ENCODE results near the gene SDHD. TPM values are rescaled to one million over a fixed set of nuclear protein-coding genes. Genes with fewer than 3 reads are reported as not detected.
"Not testable (repeated sequence)": the region's sequence is repeated elsewhere in the genome, so short reads cannot be mapped to it uniquely, and the experiment has no call there.

Gene SDHD
- total RNA-seq, result 156 TPM

DNA sequence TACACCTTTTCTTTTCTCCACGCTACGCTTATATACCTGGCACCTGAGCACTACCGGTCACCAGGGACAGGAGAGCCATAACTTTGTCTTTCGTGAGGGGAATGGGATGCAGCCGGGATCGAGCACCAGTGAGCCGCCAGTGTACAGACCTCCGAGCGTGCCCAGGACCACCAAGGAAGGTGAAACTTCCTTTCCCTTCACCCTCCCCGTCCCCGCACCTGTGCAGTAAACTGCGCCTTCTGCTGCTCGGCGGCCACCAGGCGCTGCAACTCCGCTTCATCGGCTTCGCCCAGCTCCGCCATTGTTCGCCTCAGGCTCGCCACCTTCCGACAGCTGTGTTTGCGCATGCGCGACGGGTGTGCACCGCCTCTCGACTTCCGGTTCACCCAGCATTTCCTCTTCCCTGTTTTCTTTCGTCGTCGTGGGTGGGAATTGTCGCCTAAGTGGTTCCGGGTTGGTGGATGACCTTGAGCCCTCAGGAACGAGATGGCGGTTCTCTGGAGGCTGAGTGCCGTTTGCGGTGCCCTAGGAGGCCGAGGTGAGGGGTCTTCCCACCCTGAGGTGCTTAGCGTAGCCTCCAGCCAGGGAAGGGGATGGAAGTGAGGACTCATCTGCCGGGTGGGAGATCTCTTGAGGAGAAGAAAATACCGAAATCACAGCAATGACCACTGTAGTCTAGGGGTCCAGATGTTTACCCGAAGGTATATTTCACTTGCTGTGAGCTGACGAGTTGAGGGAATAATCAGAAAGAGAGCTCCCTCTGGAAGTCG is at the start of gene SDHD, which contains the start of gene TIMM8B:
SDHD (plus strand) TSS at position 452 of the 770 bp plus-strand sequence; CDS start at position 487, 35 bp downstream.
TIMM8B (minus strand) TSS at position 335 of the 770 bp plus-strand sequence; CDS start at position 302, 33 bp downstream.
- peak; percentile 96 to 99 (median 98) for DNase-seq (ENCODE audit: low read depth in 2 of 3, low spot score in 2 of 3)

DNA sequence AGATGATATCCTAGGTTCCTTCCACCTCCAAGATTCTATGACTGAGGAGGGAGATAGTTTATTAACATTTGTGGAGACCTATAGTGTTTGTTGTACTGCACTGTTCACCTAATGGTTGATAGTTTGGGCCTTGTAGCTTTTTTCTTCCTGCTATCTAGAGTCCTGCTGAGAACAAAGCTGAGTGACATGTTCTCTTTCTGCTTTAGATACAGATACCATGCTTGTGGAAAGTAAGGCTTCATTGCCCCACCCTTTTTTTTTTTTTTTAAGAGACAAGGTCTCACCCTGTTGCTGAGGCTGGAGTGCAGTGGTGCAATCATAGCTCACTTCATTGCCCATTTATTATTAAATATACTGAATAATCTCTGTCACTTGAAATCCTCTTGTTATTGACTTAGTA is 49.1 kb upstream of the SDHD start:
- DNase-seq (ENCODE audit: low read depth in 2 of 3, low spot score in 2 of 3), result no peak

DNA sequence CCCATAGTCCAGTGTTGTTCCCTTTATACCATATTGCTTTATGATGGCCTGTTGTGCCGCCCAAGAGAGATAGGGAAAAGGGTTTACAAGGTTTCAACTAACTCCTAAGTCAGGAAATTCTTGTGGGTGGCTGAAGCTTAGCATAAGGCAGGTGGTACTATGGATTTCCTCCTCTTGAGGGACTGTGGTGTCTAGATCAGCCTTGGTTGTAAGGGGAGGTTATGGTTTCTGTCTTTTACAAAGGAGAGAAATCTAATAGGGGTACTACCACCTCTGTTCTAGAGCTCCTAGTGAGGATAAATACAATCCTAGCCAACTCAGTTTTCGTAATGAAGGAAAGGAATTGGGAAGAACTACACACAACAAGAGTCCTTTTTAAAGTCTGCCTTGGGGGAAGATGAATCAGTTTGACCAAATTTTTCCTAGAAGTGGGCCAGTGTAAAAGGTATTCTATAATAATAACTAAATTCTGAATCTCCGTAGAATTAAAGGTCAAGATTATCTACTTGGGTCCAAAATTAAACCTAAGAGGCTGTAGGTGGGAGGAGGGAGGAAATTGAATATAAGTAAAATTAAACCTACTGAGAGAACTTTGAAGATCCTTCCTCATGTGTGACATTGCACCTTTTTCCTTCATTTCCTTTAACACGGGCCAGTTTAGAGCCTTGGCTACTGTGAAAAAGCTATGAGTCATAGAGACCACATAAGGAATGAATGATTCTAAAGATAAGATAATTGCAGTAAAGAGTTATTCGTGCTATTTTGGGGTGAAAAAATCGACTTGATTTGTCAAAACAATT is 44.3 kb upstream of the SDHD start:
- peak in 2 of 3 donors; percentile 57 to 70 for DNase-seq (ENCODE audit: low read depth in 2 of 3, low spot score in 2 of 3)

DNA sequence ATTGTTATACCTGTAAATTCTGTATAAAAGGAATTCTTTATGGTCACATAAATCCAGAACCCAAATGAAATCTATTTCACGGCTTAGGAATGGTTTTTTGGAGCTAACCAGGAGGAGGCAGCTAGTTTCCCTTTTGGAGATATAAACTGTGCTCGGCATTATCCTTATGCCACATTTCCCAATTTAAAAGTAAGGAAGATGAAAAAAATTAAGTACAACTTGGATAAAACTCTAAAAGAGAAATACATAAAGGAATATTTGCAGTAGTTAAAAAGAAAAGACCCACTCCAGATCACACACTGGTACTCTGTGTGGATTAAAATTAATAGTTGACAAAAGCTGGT is 43.7 kb upstream of the SDHD start:
- no peak for DNase-seq (ENCODE audit: low read depth in 2 of 3, low spot score in 2 of 3)

DNA sequence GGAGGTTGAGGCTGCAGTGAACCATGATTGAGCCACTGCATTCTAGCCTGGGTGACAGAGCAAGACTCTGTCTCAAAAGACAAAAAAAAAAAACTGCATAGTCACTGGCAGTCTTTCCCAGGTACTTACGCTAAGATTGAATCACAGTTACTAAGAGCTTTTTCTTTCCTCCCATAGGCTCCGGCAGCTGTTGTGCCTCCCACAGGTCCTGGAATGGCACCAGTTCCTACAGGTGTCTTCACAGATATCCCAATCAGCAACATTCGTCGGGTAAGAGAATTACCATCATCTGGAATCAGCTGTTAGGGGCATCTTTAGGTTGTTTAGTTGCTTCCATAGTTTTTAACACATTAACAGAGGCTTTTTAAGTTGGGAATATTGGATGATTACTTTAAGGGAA is 41.7 kb upstream of the SDHD start:
- DNase-seq (ENCODE audit: low read depth in 2 of 3, low spot score in 2 of 3), result no peak

DNA sequence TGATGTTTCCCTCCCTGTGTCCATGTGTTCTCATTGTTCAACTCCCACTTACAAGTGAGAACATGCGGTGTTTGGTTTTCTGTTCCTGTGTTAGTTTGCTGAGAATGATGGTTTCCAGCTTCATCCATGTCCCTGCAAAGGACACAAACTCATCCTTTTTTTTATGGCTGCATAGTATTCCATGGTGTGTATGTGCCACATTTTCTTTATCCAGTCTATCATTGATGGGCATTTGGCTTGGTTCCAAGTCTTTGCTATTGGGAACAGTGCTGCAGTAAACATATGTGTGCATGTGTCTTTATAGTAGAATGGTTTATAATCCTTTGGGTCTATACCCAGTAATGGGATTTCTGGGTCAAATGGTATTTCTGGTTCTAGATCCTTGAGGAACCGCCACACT is 40.0 kb upstream of the SDHD start:
- not testable (repeated sequence) for DNase-seq (ENCODE audit: low read depth in 2 of 3, low spot score in 2 of 3)

DNA sequence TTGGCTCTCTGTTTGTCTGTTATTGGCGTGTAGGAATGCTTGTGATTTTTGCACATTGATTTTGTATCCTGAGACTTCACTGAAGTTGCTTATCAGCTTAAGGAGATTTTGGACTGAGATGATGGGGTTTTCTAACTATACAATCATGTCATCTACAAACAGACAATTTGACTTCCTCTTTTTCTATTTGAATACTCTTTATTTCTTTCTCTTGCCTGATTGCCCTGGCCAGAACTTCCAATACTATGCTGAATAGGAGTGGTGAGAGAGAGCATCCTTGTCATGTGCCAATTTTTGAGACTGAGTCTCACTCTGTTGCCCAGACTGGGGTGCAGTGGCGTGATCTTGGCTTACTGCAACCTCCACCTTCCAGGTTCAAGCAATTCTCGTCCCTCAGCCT is 38.4 kb upstream of the SDHD start:
- not testable (repeated sequence) for DNase-seq (ENCODE audit: low read depth in 2 of 3, low spot score in 2 of 3)

DNA sequence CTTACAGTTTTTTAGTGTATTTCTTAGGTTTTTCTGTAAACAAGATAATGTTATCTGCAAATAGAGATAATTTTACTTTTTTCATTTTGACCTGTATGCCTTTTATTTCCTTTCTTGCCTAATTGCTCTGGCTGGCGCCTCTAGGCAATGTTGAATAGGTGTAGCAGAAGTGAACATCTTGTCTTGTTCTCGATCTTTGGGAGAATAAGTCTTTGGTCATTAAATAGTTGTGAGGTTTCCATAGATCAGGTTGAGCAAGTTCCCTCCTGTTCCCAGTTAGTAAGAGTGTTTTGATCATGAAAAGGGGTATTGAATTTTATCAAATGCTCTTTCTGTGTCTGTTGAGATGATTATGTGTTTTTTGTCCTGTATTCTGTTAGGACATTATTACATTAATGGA is 36.9 kb upstream of the SDHD start:
- DNase-seq (ENCODE audit: low read depth in 2 of 3, low spot score in 2 of 3), result no peak

DNA sequence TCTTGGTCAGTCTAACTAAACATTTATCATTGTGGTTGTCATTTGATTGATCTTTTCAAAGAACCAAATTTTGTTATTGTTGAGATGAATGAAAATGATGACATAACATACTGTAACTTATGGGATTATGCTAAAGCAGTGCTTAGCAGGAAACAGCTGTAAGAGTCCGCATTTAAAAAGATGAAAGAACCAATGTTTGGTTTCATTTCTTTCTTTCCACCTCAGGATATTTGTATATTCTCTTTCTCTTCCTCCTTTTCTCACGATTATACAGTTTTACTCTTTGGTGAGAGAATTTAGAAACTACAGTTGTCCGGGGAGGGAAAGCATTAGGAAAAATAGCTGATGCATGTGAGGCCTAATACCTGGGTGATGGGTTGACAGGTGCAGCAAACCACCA is 36.0 kb upstream of the SDHD start:
- no peak for DNase-seq (ENCODE audit: low read depth in 2 of 3, low spot score in 2 of 3)

DNA sequence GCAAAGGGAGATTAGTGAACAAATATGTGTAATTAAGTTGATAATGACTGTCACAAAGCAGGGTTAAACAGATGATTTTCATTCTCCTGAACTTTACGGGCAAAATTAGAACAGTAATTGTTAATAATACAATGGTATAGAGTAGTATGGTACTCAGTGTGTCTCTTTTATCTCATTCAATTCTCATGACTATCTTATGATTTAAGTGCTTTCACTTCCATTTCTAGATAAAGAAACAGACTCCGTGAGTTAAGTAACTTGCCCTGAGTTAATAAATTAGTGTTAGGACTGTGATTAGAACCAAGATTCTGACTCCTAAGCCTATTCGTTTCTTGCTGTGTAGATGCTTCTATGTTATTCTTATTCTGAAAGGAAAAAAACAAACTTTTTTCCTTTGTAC is 34.9 kb upstream of the SDHD start:
- no peak for DNase-seq (ENCODE audit: low read depth in 2 of 3, low spot score in 2 of 3)

DNA sequence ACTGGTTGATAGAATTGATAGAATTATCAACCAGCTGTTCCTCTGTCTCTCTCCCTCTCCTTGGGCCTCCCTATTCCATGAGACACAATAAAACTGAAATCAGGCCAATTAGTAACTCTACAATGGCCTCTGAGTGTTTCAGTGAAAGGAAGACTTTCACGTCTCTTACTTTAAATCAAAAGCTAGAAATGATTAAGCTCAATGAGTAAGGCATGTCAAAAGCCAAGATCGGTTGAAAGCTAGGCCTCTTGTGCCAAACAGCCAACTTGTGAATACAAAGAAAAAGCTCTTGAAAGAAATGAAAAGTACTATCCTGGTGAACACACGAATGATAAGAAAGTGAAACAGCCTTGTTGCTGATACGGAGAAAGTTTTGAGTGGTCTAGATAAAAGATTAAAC is 29.5 kb upstream of the SDHD start:
- DNase-seq (ENCODE audit: low read depth in 2 of 3, low spot score in 2 of 3), result no peak

DNA sequence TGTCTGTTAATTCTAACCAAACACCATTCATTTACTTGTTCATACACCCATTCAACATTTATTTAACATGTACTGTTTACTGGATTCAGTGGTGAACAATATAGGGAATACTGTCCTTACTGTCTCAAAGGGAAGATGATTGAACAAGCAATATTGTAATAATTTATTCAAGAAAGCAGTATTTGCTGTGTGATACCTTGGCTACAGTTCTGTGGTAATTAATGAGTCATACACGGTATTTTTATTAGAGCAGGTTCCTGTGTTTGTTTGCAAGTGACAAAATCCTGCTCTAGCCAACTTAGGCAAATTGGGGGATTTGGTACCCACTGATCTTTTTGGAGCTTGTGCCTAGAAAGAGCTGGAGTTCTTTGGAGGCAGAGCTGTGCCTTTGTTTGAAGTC is 28.6 kb upstream of the SDHD start:
- no peak for DNase-seq (ENCODE audit: low read depth in 2 of 3, low spot score in 2 of 3)

DNA sequence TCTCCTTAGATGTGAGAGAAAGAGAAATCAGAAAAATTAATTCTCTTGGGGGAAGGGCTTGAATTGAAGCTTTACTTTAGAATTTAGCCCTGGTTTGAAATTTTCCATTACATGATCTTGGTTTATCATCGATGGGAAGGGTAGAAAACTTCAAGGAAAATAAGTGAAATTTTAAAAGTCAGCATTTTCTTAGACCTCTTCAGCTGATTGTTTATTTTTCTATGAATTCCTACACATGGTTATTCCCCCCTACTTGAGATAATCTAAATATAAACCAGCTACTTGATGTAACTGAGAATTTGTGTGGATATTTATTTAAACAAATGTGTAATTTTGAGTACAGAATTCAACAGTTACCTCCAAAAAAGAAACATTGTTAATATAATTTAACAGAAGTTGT is 23.8 kb upstream of the SDHD start:
- no peak for DNase-seq (ENCODE audit: low read depth in 2 of 3, low spot score in 2 of 3)

DNA sequence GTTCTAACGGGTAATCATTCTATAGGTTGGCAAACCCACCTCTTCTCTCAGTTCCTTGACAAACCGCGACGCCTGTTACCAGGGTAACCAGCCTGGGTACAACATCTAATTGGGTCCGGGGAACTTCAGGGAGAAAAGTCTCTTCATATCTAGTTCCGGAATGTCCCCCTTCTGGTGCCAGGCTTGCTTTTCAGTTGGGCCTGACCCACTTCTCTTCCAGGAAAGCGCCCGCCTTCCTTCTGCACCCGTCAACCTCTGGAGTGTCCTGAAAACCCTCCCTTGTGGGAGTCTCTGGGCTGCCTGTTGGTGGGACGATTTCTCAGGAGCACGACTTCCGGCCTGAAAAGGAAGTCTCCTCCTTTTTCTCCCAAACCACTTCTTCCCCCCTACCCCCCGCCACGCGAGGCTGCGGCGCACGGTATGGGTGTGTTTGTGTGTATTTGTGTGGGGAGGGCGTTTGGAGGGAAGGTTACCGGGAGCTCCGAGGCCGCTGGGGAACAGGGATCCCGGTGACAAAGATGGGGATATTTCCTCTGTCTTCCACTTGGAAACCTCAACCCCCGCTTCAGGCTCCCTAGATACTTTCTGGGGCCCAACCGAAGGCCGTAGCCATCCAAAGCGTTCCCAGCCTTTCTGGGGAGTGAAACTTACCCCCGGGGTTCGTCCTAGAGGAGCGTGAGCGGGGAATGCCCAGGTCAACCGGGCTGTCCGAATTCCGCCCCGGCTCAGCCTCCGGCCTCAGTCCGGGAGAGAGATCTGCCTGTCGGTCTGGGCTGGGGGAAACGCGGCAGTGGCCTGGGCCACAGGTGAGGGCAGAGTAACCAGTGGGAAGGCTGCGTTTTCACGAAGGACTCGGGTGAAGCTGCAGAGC is 12.5 kb upstream of the SDHD start, which contains the start of the genes NKAPD1 and PIH1D2:
NKAPD1 (plus strand) TSS at position 359 of the 871 bp plus-strand sequence. CDS start 1,276 bp downstream, outside the sequence.
PIH1D2 (minus strand) TSS at position 77 of the 871 bp plus-strand sequence. CDS start 843 bp downstream, outside the sequence.
- DNase-seq (ENCODE audit: low read depth in 2 of 3, low spot score in 2 of 3), result peak; percentile 77 to 94 (median 87)

DNA sequence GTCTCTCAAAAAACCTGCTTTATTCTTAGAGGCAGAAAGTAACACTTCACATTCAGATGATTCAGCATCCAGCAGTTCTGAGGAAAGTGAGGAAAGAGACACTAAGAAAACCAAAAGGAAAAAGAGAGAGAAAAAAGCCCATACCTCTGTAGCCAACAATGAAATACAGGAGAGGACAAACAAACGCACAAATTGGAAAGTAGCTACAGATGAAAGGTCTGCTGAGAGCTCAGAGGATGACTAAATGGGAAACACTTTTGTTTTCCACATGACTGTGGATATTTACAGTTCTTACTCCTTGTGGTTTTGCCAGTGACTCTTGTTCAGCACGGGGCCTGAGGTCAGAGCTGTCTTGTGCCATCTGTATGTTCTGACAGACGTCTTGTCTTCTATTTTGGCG is 3.9 kb upstream of the SDHD start:
- DNase-seq (ENCODE audit: low read depth in 2 of 3, low spot score in 2 of 3), result no peak

DNA sequence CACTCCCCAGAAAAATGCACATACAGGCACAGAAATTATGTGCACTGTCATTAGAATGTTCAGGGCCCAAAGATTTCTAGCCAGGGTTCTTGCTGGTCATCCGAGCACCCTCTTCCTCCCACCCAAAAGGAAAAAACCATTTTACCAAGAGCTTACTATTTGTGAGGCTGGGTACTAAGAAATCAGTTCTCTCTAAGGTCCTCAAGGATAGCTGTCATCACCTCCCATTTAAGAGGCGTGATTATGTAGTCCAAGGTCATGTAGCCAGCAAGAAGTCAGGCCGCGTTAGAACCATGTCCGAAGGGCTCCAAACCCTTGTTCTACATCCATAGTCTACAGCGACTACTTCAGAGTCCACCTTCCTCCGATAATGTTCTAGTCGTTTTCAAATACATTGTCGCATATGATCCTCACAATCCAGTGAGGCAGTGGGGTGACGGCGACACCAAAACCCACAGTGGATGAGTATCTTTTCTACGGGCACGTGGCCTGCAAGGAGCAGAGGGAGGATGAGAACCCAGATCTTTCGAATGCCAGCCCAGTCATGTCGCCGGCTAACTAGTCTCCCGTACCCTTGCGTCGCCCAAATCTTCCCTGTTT is 751 bp upstream of the SDHD start:
- DNase-seq (ENCODE audit: low read depth in 2 of 3, low spot score in 2 of 3), result peak in 1 of 3 donors; percentile 39

DNA sequence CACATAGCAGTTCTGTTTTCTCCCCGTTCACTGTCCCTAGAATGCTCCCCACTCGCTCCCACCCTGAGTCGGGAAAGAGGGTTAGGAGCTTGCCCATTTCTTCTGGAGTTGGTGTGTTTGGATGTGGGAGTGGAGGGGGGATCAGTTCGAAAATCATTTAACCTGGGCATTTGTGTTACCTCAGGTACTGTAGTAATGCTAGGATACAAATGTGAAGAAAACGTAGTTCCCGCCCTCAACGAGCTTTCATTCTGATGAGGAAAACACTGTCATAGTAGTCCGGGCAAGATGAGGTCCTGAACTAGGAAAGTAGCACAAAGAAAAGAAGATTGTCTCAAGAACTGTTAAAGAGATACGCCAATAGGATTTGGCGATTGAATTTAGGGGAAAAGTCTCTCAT is 539 bp downstream of the SDHD start:
- no peak for DNase-seq (ENCODE audit: low read depth in 2 of 3, low spot score in 2 of 3)

DNA sequence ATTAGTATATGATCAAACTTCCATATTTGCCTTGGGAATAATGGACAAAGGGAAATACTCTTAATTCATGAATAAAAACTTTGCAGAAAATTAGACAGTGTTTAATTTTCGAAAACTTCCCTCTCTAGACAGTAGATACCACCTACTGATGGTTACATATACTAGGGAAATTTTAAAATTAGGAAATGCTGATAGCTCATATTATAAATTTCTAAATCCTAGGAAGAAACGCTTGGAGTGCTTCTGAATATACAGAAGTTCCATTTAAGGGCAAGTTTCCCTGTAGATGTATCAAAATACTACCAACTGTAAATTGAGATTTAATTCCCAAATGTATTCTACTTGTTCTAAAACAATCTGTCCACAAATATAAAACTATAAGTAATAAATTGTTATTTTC is 8.6 kb downstream of the SDHD start:
- not testable (repeated sequence) for DNase-seq (ENCODE audit: low read depth in 2 of 3, low spot score in 2 of 3)

DNA sequence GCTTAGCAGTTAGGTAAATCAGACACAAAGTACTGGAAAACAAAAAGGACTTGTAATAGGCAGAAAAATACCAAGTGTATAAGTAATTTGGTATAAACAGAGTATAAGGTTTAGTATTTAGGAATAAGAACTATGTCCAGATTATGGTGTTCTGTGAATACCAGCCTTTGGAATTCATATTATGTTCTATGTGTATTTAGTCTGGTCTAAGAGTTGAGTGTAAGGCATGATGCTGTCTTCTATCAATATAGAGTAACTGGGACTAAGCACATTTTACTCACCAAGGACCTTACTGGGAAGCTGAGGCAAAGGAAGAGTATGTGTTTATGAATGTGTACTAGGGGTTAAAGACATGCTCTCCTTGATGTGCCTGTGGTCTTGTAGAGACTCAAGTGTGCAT is 9.5 kb downstream of the SDHD start:
- no peak for DNase-seq (ENCODE audit: low read depth in 2 of 3, low spot score in 2 of 3)
